ENCODE data around the gene ZNF284. TPM values are rescaled to one million over a fixed set of nuclear protein-coding genes. Genes with fewer than 3 reads are reported as not detected.

ZNF284 gene
- total RNA-seq, 1 experiment from 2014 or later = 2.6 TPM

DNA sequence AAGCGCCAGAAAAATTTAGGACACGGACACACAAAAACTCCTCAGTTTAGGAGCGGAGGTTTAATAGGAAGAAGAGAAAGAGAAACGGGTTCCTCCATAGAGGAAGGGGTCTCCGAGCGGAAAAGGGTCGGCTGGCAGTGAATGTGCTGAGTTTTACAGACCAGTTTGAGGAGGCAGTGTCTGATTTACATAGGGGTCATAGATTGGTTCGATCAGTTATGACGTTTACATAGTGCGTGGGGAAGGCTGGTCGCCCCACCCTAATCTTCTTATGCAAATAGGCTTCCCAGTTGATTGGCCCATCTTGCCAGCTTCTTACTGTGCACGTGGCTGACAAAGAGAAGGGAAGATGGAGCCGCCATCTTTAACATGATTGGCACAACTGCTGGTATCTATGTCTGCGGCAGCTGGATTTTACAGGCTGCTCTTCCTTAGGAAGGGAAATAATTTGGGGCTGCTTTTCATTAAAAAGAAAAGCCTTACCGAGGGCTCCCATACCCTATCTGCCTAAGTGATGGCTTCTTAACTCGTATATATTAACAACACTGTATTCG, 40.0 kb downstream of the ZNF284 start:
- Mint-ChIP-seq H3K4me3 (peak overlapping the region; percentile 94 to 98), H3K27ac (peak overlapping the region; percentile 9 to 98 (median 71); a peak in 3 of 7 replicates), H3K27me3 (ENCODE audit: low read depth) (peaks cover 3% of the 10 kb centered on the region; the same call in 1 of the 2 replicates), H3K4me1 (peaks cover 5 to 14% of the 10 kb centered on the region in 2 experiments), H3K9me3 (peaks cover 40 to 45% of the 10 kb centered on the region in 2 experiments), H3K36me3 (ENCODE audit: insufficient read depth in 1 of 3, low read depth in 3 of 3) (peaks cover 31 to 51% (median 50%) of the 10 kb centered on the region in 3 experiments)
- Histone ChIP-seq H2AFZ (ENCODE audit: low read length) (no peak overlapping the region), H4K91ac (ENCODE audit: insufficient read length, low read depth, low read length) (no peak overlapping the region), H4K5ac (ENCODE audit: insufficient read length, low read depth, low read length) (no peak overlapping the region), H3K14ac (ENCODE audit: insufficient read depth, low read length) (peak overlapping the region; percentile 59; the same call in 1 of the 2 replicates), H3K79me1 (ENCODE audit: insufficient read depth, low read depth, low read length, poor library complexity, severe bottlenecking) (peaks cover 2% of the 10 kb centered on the region), H3K79me2 (ENCODE audit: insufficient read depth, low read length) (no peaks in the 10 kb centered on the region), H3K27ac (ENCODE audit: insufficient read length, low read depth, low read length) (no peak overlapping the region), H3K9me3 (ENCODE audit: control insufficient read depth, low read depth, low read length) (peaks cover 16% of the 10 kb centered on the region), H3K4me2 (ENCODE audit: insufficient read depth, insufficient read length, low read length) (peak overlapping the region; percentile 37), H3K23ac (ENCODE audit: insufficient read length, low read depth, low read length) (no peak overlapping the region), H4K8ac (replicated peaks; ENCODE audit: insufficient read length, low read depth, low read length) (no peak overlapping the region), H3T11ph (ENCODE audit: low read length) (no peak overlapping the region), H3K23me2 (ENCODE audit: insufficient read length, low read depth, low read length, poor library complexity, severe bottlenecking) (no peaks in the 10 kb centered on the region), H2BK20ac (ENCODE audit: low read depth, low read length, poor library complexity, severe bottlenecking) (no peak overlapping the region), H2BK12ac (ENCODE audit: insufficient read length, low read depth, low read length) (no peak overlapping the region), H3K9ac (ENCODE audit: extremely low read depth, insufficient read length, low read length) (peak overlapping the region; percentile 84), H2BK15ac (ENCODE audit: low read depth, low read length) (no peak overlapping the region), H3K4me1 (ENCODE audit: insufficient read depth, low read length) (no peaks in the 10 kb centered on the region), H3K4ac (ENCODE audit: low read depth, low read length) (no peak overlapping the region; the same call in 1 of the 2 replicates), H3K18ac (ENCODE audit: insufficient read length, low read depth, low read length) (peak overlapping the region; percentile 32), H3K27me3 (ENCODE audit: insufficient read depth, low read length) (no peaks in the 10 kb centered on the region), H2BK120ac (ENCODE audit: low read depth, low read length, poor library complexity, severe bottlenecking) (peak overlapping the region; percentile 10), H3K56ac (ENCODE audit: insufficient read length, low read depth, low read length) (no peak overlapping the region), H2AK5ac (ENCODE audit: insufficient read length, low read length) (no peak overlapping the region), H2BK5ac (ENCODE audit: insufficient read length, low read length) (no peak overlapping the region), H4K20me1 (ENCODE audit: control insufficient read depth, insufficient read depth, insufficient read length) (no peaks in the 10 kb centered on the region)
- peak; percentile 94 for DNase-seq
- TF ChIP-seq CTCF (conservative IDR thresholded peaks at IDR 0.05) = no peak
- WGBS (ENCODE audit: extremely low coverage, insufficient read length, low lambda C conversion rate) = no CpG with 5 or more reads among the region's 17 CpGs

Measured in H9 (cell line).